Mesendoderm (in vitro differentiated cells): Measurements from ENCODE around the gene WDFY1.

Source experiments
- DNase-seq: peaks from one replicate; pipeline ENCODE4 v3.0.0; 2013
- H2AK5ac ChIP-seq: 2 replicates; pipeline ENCODE4 v1.6.1; 2013; ENCODE audit warnings: low read length, inconsistent platforms
- H2BK120ac ChIP-seq: 2 replicates; pipeline ENCODE4 v1.6.1; 2013; ENCODE audit warnings: low read depth, mild to moderate bottlenecking, low read length, moderate library complexity, mixed read lengths
- H2BK15ac ChIP-seq: replicated peaks from 2 replicates; pipeline ENCODE4 v1.6.1; 2013; ENCODE audit warnings: low read depth, mild to moderate bottlenecking, moderate library complexity
- H2BK5ac ChIP-seq: 2 replicates; pipeline ENCODE4 v1.6.1; 2013; ENCODE audit warnings: low read length, inconsistent platforms
- H3K18ac ChIP-seq: 2 replicates; pipeline ENCODE4 v1.6.1; 2013; ENCODE audit warnings: mild to moderate bottlenecking, low read length, mixed read lengths
- H3K23ac ChIP-seq: one replicate; pipeline ENCODE4 v1.6.1; 2013; ENCODE audit warnings: low read length
- H3K27ac ChIP-seq: 2 replicates; pipeline ENCODE4 v1.5.1; 2013; ENCODE audit warnings: low read depth, mild to moderate bottlenecking, inconsistent platforms, low read length, moderate library complexity
- H3K27me3 ChIP-seq: 2 replicates; pipeline ENCODE4 v1.6.1; 2013; ENCODE audit warnings: low read length, control low read depth, mild to moderate bottlenecking, inconsistent platforms; ENCODE audit not compliant: insufficient read depth, poor library complexity
- H3K36me3 ChIP-seq: 2 replicates; pipeline ENCODE4 v1.6.1; 2013; ENCODE audit warnings: low read length, inconsistent platforms; ENCODE audit not compliant: control insufficient read depth, insufficient read depth
- H3K4ac ChIP-seq: one replicate; pipeline ENCODE4 v1.6.1; 2013; ENCODE audit warnings: low read depth, mild to moderate bottlenecking, low read length, moderate library complexity
- H3K4me1 ChIP-seq: 2 replicates; pipeline ENCODE4 v1.6.1; 2013; ENCODE audit warnings: low read depth, low read length, inconsistent platforms; ENCODE audit not compliant: control insufficient read depth
- H3K4me2 ChIP-seq: 2 replicates; pipeline ENCODE4 v1.6.1; 2013; ENCODE audit warnings: low read length
- H3K4me3 ChIP-seq: 2 replicates; pipeline ENCODE4 v1.5.1; 2013; ENCODE audit warnings: mild to moderate bottlenecking, low read length
- H3K56ac ChIP-seq: one replicate; pipeline ENCODE4 v1.6.1; 2013; ENCODE audit warnings: low read length
- H3K79me1 ChIP-seq: 2 replicates; pipeline ENCODE4 v1.6.1; 2013; ENCODE audit warnings: low read length, inconsistent platforms
- H3K79me2 ChIP-seq: 2 replicates; pipeline ENCODE4 v1.6.1; 2013; ENCODE audit warnings: mild to moderate bottlenecking, low read length; ENCODE audit not compliant: control insufficient read depth, insufficient read depth
- H3K9ac ChIP-seq: 2 replicates; pipeline ENCODE4 v1.6.1; 2013; ENCODE audit warnings: low read length, inconsistent platforms
- H4K5ac ChIP-seq: one replicate; pipeline ENCODE4 v1.6.1; 2013; ENCODE audit warnings: low read length
- H4K8ac ChIP-seq: one replicate; pipeline ENCODE4 v1.6.1; 2013; ENCODE audit warnings: low read depth, mild to moderate bottlenecking, control low read depth, low read length, moderate library complexity
- WGBS: extraction: QIAGEN DNeasy Blood & Tissue Kit; methylation state at CpG from one replicate; pipeline ENCODE4 v1.1.7; 2013; ENCODE audit warnings: low lambda C conversion rate, missing lambda C conversion rate; ENCODE audit not compliant: insufficient coverage; ENCODE audit errors: extremely low coverage; 5-methylcytosine and 5-hydroxymethylcytosine counted together

WDFY1 gene

GRCh38 chr2:223865124-223865523, 80.0 kb downstream of the WDFY1 start:
- no peak for DNase-seq
- Histone ChIP-seq H3K4me2 (no peak overlapping the region), H2BK5ac (no peak overlapping the region), H3K79me1 (no peaks in the 10 kb centered on the region), H3K18ac (no peak overlapping the region), H3K4me1 (no peaks in the 10 kb centered on the region), H3K4ac (no peak overlapping the region), H3K56ac (no peak overlapping the region), H3K36me3 (no peaks in the 10 kb centered on the region), H4K5ac (no peak overlapping the region), H3K27me3 (no peaks in the 10 kb centered on the region), H2BK120ac (no peak overlapping the region), H3K9ac (no peak overlapping the region), H2AK5ac (no peak overlapping the region), H2BK15ac (no peak overlapping the region), H3K79me2 (no peaks in the 10 kb centered on the region), H3K27ac (no peak overlapping the region), H3K23ac (no peak overlapping the region), H4K8ac (no peak overlapping the region), H3K4me3 (no peak overlapping the region)
- WGBS = no CpG with 5 or more reads among the region's 4 CpGs

- WGBS = no CpG with 5 or more reads among the region's 2 CpGs
- Histone ChIP-seq H2BK15ac (no peak overlapping the region), H3K4me1 (no peaks in the 10 kb centered on the region), H3K36me3 (no peaks in the 10 kb centered on the region), H3K23ac (no peak overlapping the region), H3K56ac (no peak overlapping the region), H4K5ac (no peak overlapping the region), H2BK120ac (no peak overlapping the region), H2BK5ac (no peak overlapping the region), H3K79me2 (no peaks in the 10 kb centered on the region), H3K4ac (no peak overlapping the region), H3K27me3 (no peaks in the 10 kb centered on the region), H2AK5ac (no peak overlapping the region), H4K8ac (no peak overlapping the region), H3K9ac (no peak overlapping the region), H3K79me1 (no peaks in the 10 kb centered on the region), H3K4me3 (no peak overlapping the region), H3K18ac (no peak overlapping the region), H3K4me2 (no peak overlapping the region), H3K27ac (no peak overlapping the region)
- no peak for DNase-seq
These were observed 81.6 kb downstream of the WDFY1 start for GRCh38 chr2:223863491-223863890.

GRCh38 chr2:223860809-223861738, 84.1 kb downstream of the WDFY1 start:
- no peak overlapping the region for H3K4me3 ChIP-seq
- no peak overlapping the region for H2BK120ac ChIP-seq
- H3K4me1 ChIP-seq = no peaks in the 10 kb centered on the region
- H3K27me3 ChIP-seq = no peaks in the 10 kb centered on the region
- no peaks in the 10 kb centered on the region for H3K79me2 ChIP-seq
- no peak overlapping the region for H3K4me2 ChIP-seq
- H3K36me3 ChIP-seq = no peaks in the 10 kb centered on the region
- H3K4ac ChIP-seq = no peak overlapping the region
- no peak overlapping the region for H3K56ac ChIP-seq
- no peaks in the 10 kb centered on the region for H3K79me1 ChIP-seq
- H3K23ac ChIP-seq = no peak overlapping the region
- no peak overlapping the region for H2AK5ac ChIP-seq
- H3K18ac ChIP-seq = no peak overlapping the region
- no peak overlapping the region for H2BK15ac ChIP-seq
- no peak overlapping the region for H3K27ac ChIP-seq
- no peak for DNase-seq
- WGBS = no CpG with 5 or more reads among the region's 5 CpGs
- H3K9ac ChIP-seq = no peak overlapping the region
- H4K8ac ChIP-seq = no peak overlapping the region
- no peak overlapping the region for H4K5ac ChIP-seq
- H2BK5ac ChIP-seq = no peak overlapping the region

- Histone ChIP-seq H3K18ac (no peak overlapping the region), H3K27ac (no peak overlapping the region), H3K4ac (no peak overlapping the region), H3K79me2 (no peaks in the 10 kb centered on the region), H3K4me3 (no peak overlapping the region), H4K8ac (no peak overlapping the region), H2BK5ac (no peak overlapping the region), H4K5ac (no peak overlapping the region), H3K36me3 (no peaks in the 10 kb centered on the region), H3K79me1 (no peaks in the 10 kb centered on the region), H2BK15ac (no peak overlapping the region), H3K4me2 (no peak overlapping the region), H3K23ac (no peak overlapping the region), H2AK5ac (no peak overlapping the region), H2BK120ac (no peak overlapping the region), H3K56ac (no peak overlapping the region), H3K4me1 (no peaks in the 10 kb centered on the region), H3K27me3 (no peaks in the 10 kb centered on the region), H3K9ac (no peak overlapping the region)
- WGBS = no CpG with 5 or more reads among the region's 3 CpGs
- DNase-seq = no peak
These were observed 86.1 kb downstream of the WDFY1 start for GRCh38 chr2:223859070-223859469.

- Histone ChIP-seq H2BK15ac (no peak overlapping the region), H3K4me3 (no peak overlapping the region), H4K5ac (no peak overlapping the region), H2BK120ac (no peak overlapping the region), H3K79me2 (no peaks in the 10 kb centered on the region), H3K79me1 (no peaks in the 10 kb centered on the region), H3K4ac (no peak overlapping the region), H3K27me3 (no peaks in the 10 kb centered on the region), H3K18ac (no peak overlapping the region), H3K23ac (no peak overlapping the region), H3K27ac (no peak overlapping the region), H3K36me3 (no peaks in the 10 kb centered on the region), H3K4me2 (no peak overlapping the region), H3K4me1 (no peaks in the 10 kb centered on the region), H2BK5ac (no peak overlapping the region), H3K9ac (no peak overlapping the region), H2AK5ac (no peak overlapping the region), H3K56ac (no peak overlapping the region), H4K8ac (no peak overlapping the region)
- WGBS = no CpG with 5 or more reads among the region's 5 CpGs
- no peak for DNase-seq
These were observed 88.6 kb downstream of the WDFY1 start for GRCh38 chr2:223856584-223856983.

GRCh38 chr2:223856021-223856420, 89.1 kb downstream of the WDFY1 start:
- H3K56ac ChIP-seq = no peak overlapping the region
- no peak for DNase-seq
- WGBS = no CpG with 5 or more reads among the region's 2 CpGs

More at GRCh38 chr2:223856021-223856420, 89.1 kb downstream of the WDFY1 start:
- no peaks in the 10 kb centered on the region for H3K27me3 ChIP-seq
- no peak overlapping the region for H3K23ac ChIP-seq
- H3K9ac ChIP-seq = no peak overlapping the region
- no peak overlapping the region for H3K27ac ChIP-seq
- H2BK5ac ChIP-seq = no peak overlapping the region
- no peaks in the 10 kb centered on the region for H3K36me3 ChIP-seq
- no peak overlapping the region for H3K4me2 ChIP-seq
- H3K4ac ChIP-seq = no peak overlapping the region
- H3K4me3 ChIP-seq = no peak overlapping the region
- H2BK120ac ChIP-seq = no peak overlapping the region
- no peaks in the 10 kb centered on the region for H3K79me2 ChIP-seq
- H4K8ac ChIP-seq = no peak overlapping the region
- no peak overlapping the region for H4K5ac ChIP-seq
- H3K18ac ChIP-seq = no peak overlapping the region
- no peaks in the 10 kb centered on the region for H3K4me1 ChIP-seq
- H3K79me1 ChIP-seq = no peaks in the 10 kb centered on the region
- H2BK15ac ChIP-seq = no peak overlapping the region
- H2AK5ac ChIP-seq = no peak overlapping the region
